NCI-H345 treated with DMSO at 0.1 percent for 48 hours (cell line): ENCODE measurements around the gene KRT75.
"Not testable (repeated sequence)": the region's sequence is repeated elsewhere in the genome, so short reads cannot be mapped to it uniquely, and the experiment has no call there.

ENCODE experiments used
- DNase-seq: peaks from one replicate; lab custom pipeline; 2025; ENCODE audit not compliant: unreplicated experiment; lab: John Stamatoyannopoulos, UW

The KRT75 gene

GRCh38 chr12:52434081-52434733 is at the start of gene KRT75:
Gene KRT75 (minus strand): TSS chr12:52434371. CDS start chr12:52434304, 67 bp downstream.
- DNase-seq: no peak

GRCh38 chr12:52480073-52480472 is 45.9 kb upstream of the KRT75 start:
- no peak for DNase-seq

- DNase-seq: no peak
Measured at GRCh38 chr12:52477651-52478050, 43.5 kb upstream of the KRT75 start.

- no peak for DNase-seq
Measured at GRCh38 chr12:52474212-52474611, 40.0 kb upstream of the KRT75 start.

- DNase-seq: no peak
Measured at GRCh38 chr12:52473768-52474167, 39.6 kb upstream of the KRT75 start, which contains the start of gene KRT6C. Gene KRT6C (minus strand): TSS chr12:52473805. CDS start chr12:52473737, 68 bp downstream.

GRCh38 chr12:52469853-52470252 is 35.7 kb upstream of the KRT75 start:
- DNase-seq: no peak

GRCh38 chr12:52464897-52465296 is 30.7 kb upstream of the KRT75 start:
- no peak for DNase-seq

- no peak for DNase-seq
Measured at GRCh38 chr12:52461693-52462092, 27.5 kb upstream of the KRT75 start.

- no peak for DNase-seq
Measured at GRCh38 chr12:52458861-52459260, 24.7 kb upstream of the KRT75 start.

GRCh38 chr12:52455821-52456220 is 21.6 kb upstream of the KRT75 start:
- DNase-seq: no peak

GRCh38 chr12:52454411-52455201 is 20.4 kb upstream of the KRT75 start:
- DNase-seq: peak; percentile 20

- DNase-seq: no peak
Measured at GRCh38 chr12:52452101-52452500, 17.9 kb upstream of the KRT75 start, which contains the start of gene KRT6B. Gene KRT6B (minus strand): TSS chr12:52452146. CDS start chr12:52452078, 68 bp downstream.

GRCh38 chr12:52448228-52448627 is 14.1 kb upstream of the KRT75 start:
- no peak for DNase-seq

- DNase-seq: not testable (repeated sequence)
Measured at GRCh38 chr12:52447196-52447595, 13.0 kb upstream of the KRT75 start.

GRCh38 chr12:52446367-52447045 is 12.3 kb upstream of the KRT75 start:
- DNase-seq: no peak

GRCh38 chr12:52445876-52446275 is 11.7 kb upstream of the KRT75 start:
- no peak for DNase-seq

GRCh38 chr12:52444647-52445595 is 10.8 kb upstream of the KRT75 start:
- DNase-seq: no peak

- no peak for DNase-seq
Measured at GRCh38 chr12:52443966-52444365, 9.8 kb upstream of the KRT75 start.

GRCh38 chr12:52442600-52443061 is 8.5 kb upstream of the KRT75 start:
- DNase-seq: no peak

- no peak for DNase-seq
Measured at GRCh38 chr12:52441320-52441911, 7.2 kb upstream of the KRT75 start.
